VCaP (cell line): ENCODE results near the gene DCTN5.

Source experiments
- H3K27ac ChIP-seq: fragments of 450-650 bp; 2 replicates; pipeline ENCODE4 v1.5.1; 2017
- TF ChIP-seq, protein P1 (sequence below): fragments of 450-650 bp; conservative IDR thresholded peaks from 2 replicates; pipeline ENCODE4 v1.5.1; 2017; ENCODE audit warnings: mild to moderate bottlenecking, moderate library complexity

Gene DCTN5

GRCh38 chr16:23679274-23679985, 38.2 kb downstream of the DCTN5 start:
- H3K27ac ChIP-seq = peak overlapping the region; percentile 53; the same call in 1 of the 2 replicates

GRCh38 chr16:23679986-23680336, 38.7 kb downstream of the DCTN5 start:
- H3K27ac ChIP-seq = peak overlapping the region; percentile 53; the same call in 1 of the 2 replicates

More at GRCh38 chr16:23679274-23679985, 38.2 kb downstream of the DCTN5 start:
- TF ChIP-seq, protein P1, sequence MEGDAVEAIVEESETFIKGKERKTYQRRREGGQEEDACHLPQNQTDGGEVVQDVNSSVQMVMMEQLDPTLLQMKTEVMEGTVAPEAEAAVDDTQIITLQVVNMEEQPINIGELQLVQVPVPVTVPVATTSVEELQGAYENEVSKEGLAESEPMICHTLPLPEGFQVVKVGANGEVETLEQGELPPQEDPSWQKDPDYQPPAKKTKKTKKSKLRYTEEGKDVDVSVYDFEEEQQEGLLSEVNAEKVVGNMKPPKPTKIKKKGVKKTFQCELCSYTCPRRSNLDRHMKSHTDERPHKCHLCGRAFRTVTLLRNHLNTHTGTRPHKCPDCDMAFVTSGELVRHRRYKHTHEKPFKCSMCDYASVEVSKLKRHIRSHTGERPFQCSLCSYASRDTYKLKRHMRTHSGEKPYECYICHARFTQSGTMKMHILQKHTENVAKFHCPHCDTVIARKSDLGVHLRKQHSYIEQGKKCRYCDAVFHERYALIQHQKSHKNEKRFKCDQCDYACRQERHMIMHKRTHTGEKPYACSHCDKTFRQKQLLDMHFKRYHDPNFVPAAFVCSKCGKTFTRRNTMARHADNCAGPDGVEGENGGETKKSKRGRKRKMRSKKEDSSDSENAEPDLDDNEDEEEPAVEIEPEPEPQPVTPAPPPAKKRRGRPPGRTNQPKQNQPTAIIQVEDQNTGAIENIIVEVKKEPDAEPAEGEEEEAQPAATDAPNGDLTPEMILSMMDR = no peak

DNA sequence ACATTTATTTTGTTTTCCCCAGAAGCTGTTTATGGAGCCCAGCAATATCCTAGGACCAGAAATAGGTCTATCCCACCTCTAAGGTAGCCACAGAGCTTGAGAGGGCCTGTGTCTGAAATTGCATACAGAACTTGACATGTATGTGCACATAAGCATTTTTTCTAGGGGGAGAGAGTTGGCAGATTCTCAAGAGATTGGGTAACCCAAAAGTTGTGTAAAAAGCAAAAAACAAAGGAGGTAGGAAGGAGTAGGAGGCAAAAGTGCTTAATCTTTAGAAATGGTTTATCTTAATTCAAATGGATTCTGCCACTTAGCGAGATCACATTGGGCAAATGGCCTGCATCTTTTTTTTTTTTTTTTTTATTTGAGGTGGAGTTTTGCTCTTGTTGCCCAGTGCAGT, 40.9 kb downstream of the DCTN5 start:
- H3K27ac ChIP-seq = no peak overlapping the region
- TF ChIP-seq, protein P1 = no peak

More at GRCh38 chr16:23679986-23680336, 38.7 kb downstream of the DCTN5 start:
- TF ChIP-seq, protein P1 = no peak

DNA sequence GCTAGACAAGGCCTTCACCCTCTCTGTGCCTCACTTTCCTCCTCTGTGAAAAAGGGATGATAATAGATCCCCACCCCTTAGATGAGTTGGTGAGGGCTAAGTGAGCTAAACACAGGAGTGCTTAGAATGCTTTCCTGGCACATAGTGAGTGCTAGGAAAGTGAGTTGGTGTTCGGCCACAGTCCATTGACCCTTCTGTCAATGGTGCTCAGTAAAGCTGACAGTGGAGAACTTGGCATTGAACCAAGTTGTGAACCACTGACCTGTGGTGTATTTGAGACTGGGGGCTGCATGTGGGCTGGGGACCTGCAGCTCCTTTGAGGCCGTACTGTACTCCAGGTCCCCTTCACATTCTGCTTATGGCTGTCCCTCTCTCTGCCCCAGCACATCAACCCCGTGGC, 42.2 kb downstream of the DCTN5 start:
- TF ChIP-seq, protein P1 = no peak
- H3K27ac ChIP-seq = no peak overlapping the region

GRCh38 chr16:23687034-23687808, 46.0 kb downstream of the DCTN5 start:
- TF ChIP-seq, protein P1 = no peak

DNA sequence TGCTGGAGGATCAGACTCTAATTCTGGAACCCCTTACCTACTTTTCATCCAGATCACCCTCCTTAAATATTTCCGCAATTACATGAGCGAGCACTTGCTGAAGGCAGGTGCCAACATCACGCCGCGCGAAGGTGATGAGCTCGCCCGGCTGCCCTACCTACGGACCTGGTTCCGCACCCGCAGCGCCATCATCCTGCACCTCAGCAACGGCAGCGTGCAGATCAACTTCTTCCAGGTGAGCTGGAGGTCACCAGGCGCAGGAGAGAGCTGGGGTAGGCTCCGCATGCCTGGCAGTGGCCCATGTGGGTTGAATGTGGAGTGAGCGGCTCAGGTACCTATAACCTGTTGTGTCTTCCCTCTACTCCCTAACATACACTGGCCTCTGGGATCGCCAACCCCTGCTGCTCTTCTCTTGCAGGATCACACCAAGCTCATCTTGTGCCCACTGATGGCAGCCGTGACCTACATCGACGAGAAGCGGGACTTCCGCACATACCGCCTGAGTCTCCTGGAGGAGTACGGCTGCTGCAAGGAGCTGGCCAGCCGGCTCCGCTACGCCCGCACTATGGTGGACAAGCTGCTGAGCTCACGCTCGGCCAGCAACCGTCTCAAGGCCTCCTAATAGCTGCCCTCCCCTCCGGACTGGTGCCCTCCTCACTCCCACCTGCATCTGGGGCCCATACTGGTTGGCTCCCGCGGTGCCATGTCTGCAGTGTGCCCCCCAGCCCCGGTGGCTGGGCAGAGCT, 48.3 kb downstream of the DCTN5 start:
- no peak overlapping the region for H3K27ac ChIP-seq
- TF ChIP-seq, protein P1 = no peak

More at GRCh38 chr16:23687034-23687808, 46.0 kb downstream of the DCTN5 start:
- H3K27ac ChIP-seq = no peak overlapping the region
